HEK293 (cell line): ENCODE results near the gene PHACTR1.

Experiments
- CTCF ChIA-PET: fragments of 350-600 bp; formaldehyde crosslinking; extraction: SDS; loops from one replicate; lab custom pipeline; 2021; ENCODE audit warnings: antibody characterized with exemption; lab: Yijun Ruan, JAX
- POLR2A ChIA-PET: fragments of 300-600 bp; formaldehyde crosslinking; extraction: SDS; loops from one replicate; lab custom pipeline; 2020; ENCODE audit warnings: antibody characterized with exemption, inconsistent platforms; lab: Yijun Ruan, JAX
- H3K27ac ChIP-seq: fragments of 200-500 bp; sonication (Bioruptor generic); 2 replicates; pipeline ENCODE4 v1.5.1; 2014; ENCODE audit warnings: low read depth, low read length, control low read depth, inconsistent platforms; ENCODE audit errors: extremely low read depth
- H3K36me3 ChIP-seq, 2 experiments: fragments of 200-500 bp in 1 of 2; sonication (Bioruptor generic) in 1 of 2; 1 replicate in 1 of 2; 2 replicates in 1 of 2; pipeline ENCODE4 v1.5.1; 2014 to 2017; ENCODE audit warnings: inconsistent platforms in 2 of 2, low read length in 2 of 2; ENCODE audit not compliant: control insufficient read depth in 2 of 2, insufficient read depth in 1 of 2
- H3K4me1 ChIP-seq: fragments of 200-500 bp; sonication (Bioruptor generic); 2 replicates; pipeline ENCODE4 v1.5.1; 2014; ENCODE audit warnings: mild to moderate bottlenecking, low read length, inconsistent platforms; ENCODE audit not compliant: control insufficient read depth, insufficient read depth
- H3K4me3 ChIP-seq: 2 replicates; pipeline ENCODE4 v1.5.1; 2011; ENCODE audit warnings: low read depth, mild to moderate bottlenecking, control low read depth, low read length, moderate library complexity
- H3K9me3 ChIP-seq: fragments of 200-500 bp; sonication (Bioruptor generic); 2 replicates; pipeline ENCODE4 v1.5.1; 2014; ENCODE audit warnings: low read depth, low read length, inconsistent platforms; ENCODE audit not compliant: control insufficient read depth, insufficient read depth
- BCL11A ChIP-seq: fragments of 450-650 bp; formaldehyde crosslinking; IDR thresholded peaks from 2 replicates; pipeline ENCODE4 v1.5.1; 2016; ENCODE audit warnings: low read depth, missing biosample characterization, missing genetic modification characterization
- HOXC10 ChIP-seq: sonication (generic); formaldehyde crosslinking; IDR thresholded peaks from 2 replicates; pipeline ENCODE4 v1.8.1; 2023; ENCODE audit warnings: mild to moderate bottlenecking, missing genetic modification reagents
- PRDM10 ChIP-seq: fragments of 450-650 bp; formaldehyde crosslinking; IDR thresholded peaks from 2 replicates; pipeline ENCODE4 v1.5.1; 2016; ENCODE audit warnings: missing biosample characterization, missing genetic modification characterization
- WT1 ChIP-seq: fragments of 450-650 bp; formaldehyde crosslinking; IDR thresholded peaks from 2 replicates; pipeline ENCODE4 v1.5.1; 2016; ENCODE audit warnings: missing biosample characterization, missing genetic modification characterization
- ZBTB17 ChIP-seq: fragments of 450-650 bp; formaldehyde crosslinking; IDR thresholded peaks from 2 replicates; pipeline ENCODE4 v1.5.1; 2016; ENCODE audit warnings: missing biosample characterization, missing genetic modification characterization
- ZIC2 ChIP-seq: fragments of 450-650 bp; formaldehyde crosslinking; IDR thresholded peaks from 2 replicates; pipeline ENCODE4 v1.5.1; 2016; ENCODE audit warnings: missing biosample characterization, missing genetic modification characterization
- ZNF214 ChIP-seq: fragments of 450-650 bp; formaldehyde crosslinking; IDR thresholded peaks from 2 replicates; pipeline ENCODE4 v1.5.1; 2017; ENCODE audit warnings: missing biosample characterization, mild to moderate bottlenecking, missing genetic modification characterization, borderline replicate concordance
- ZNF221 ChIP-seq: fragments of 450-650 bp; formaldehyde crosslinking; IDR thresholded peaks from 2 replicates; pipeline ENCODE4 v1.5.1; 2017; ENCODE audit warnings: missing biosample characterization, missing genetic modification characterization, borderline replicate concordance
- ZNF48 ChIP-seq: fragments of 450-650 bp; formaldehyde crosslinking; IDR thresholded peaks from 2 replicates; pipeline ENCODE4 v1.5.1; 2016; ENCODE audit warnings: missing biosample characterization, missing genetic modification characterization
- ZNF501 ChIP-seq: fragments of 450-650 bp; formaldehyde crosslinking; IDR thresholded peaks from 2 replicates; pipeline ENCODE4 v1.5.1; 2016; ENCODE audit warnings: missing biosample characterization, missing genetic modification characterization
- ZNF514 ChIP-seq: fragments of 450-650 bp; formaldehyde crosslinking; IDR thresholded peaks from 2 replicates; pipeline ENCODE4 v1.5.1; 2016; ENCODE audit warnings: missing biosample characterization, missing genetic modification characterization
- ZNF548 ChIP-seq: fragments of 450-650 bp; formaldehyde crosslinking; IDR thresholded peaks from 2 replicates; pipeline ENCODE4 v1.5.1; 2016; ENCODE audit warnings: missing biosample characterization, missing genetic modification characterization
- ZNF558 ChIP-seq: fragments of 450-650 bp; formaldehyde crosslinking; IDR thresholded peaks from 2 replicates; pipeline ENCODE4 v1.5.1; 2016; ENCODE audit warnings: missing biosample characterization, missing genetic modification characterization
- ZNF621 ChIP-seq: fragments of 450-650 bp; formaldehyde crosslinking; IDR thresholded peaks from 2 replicates; pipeline ENCODE4 v1.5.1; 2017; ENCODE audit warnings: missing biosample characterization, missing genetic modification characterization
- ZNF629 ChIP-seq: fragments of 450-650 bp; formaldehyde crosslinking; IDR thresholded peaks from 2 replicates; pipeline ENCODE4 v1.5.1; 2017; ENCODE audit warnings: missing biosample characterization, missing genetic modification characterization
- ZNF677 ChIP-seq: fragments of 450-650 bp; IDR thresholded peaks from 2 replicates; pipeline ENCODE4 v1.5.0; 2018; ENCODE audit warnings: missing biosample characterization, mild to moderate bottlenecking, missing genetic modification characterization, moderate library complexity
- ZNF768 ChIP-seq: fragments of 450-650 bp; formaldehyde crosslinking; IDR thresholded peaks from 2 replicates; pipeline ENCODE4 v1.5.1; 2018; ENCODE audit warnings: missing biosample characterization, mild to moderate bottlenecking, missing genetic modification characterization
- ZNF843 ChIP-seq: fragments of 450-650 bp; formaldehyde crosslinking; IDR thresholded peaks from 2 replicates; pipeline ENCODE4 v1.5.1; 2016; ENCODE audit warnings: missing biosample characterization, missing genetic modification characterization

Gene PHACTR1

GRCh38 chr6:13113376-13113775, 396.8 kb downstream of the PHACTR1 start:
- no peaks in the 10 kb centered on the region; a peak in 1 of 3 replicates for H3K36me3 ChIP-seq
- TF ChIP-seq HOXC10 (CRISPR knock-in tag) = no peak
- no peak for TF ChIP-seq ZNF214 (tag by site-specific recombination)
- TF ChIP-seq ZNF48 (tag by site-specific recombination) = no peak
- no peak for TF ChIP-seq ZNF514 (tag by site-specific recombination)
- no peak for TF ChIP-seq ZNF221
- no peak for TF ChIP-seq ZNF548 (tag by site-specific recombination)
- no peak for TF ChIP-seq ZIC2 (tag by site-specific recombination)
- no peak for TF ChIP-seq ZNF677 (tag by site-specific recombination)
- TF ChIP-seq ZNF621 = no peak
- no peak for TF ChIP-seq ZNF501 (tag by site-specific recombination)
- no peak for TF ChIP-seq ZNF558
- no peak for TF ChIP-seq ZNF768
- TF ChIP-seq ZNF629 (tag by site-specific recombination) = no peak
- no peak for TF ChIP-seq BCL11A
- TF ChIP-seq, all 188 proteins: peak for 0
- ChIA-PET POLR2A (no interaction called here), CTCF (no interaction called here)
- Histone ChIP-seq H3K27ac (no peak overlapping the region), H3K9me3 (no peaks in the 10 kb centered on the region), H3K4me3 (no peak overlapping the region), H3K4me1 (no peaks in the 10 kb centered on the region)

- no peaks in the 10 kb centered on the region for H3K4me1 ChIP-seq
- POLR2A ChIA-PET = no interaction called here
- H3K9me3 ChIP-seq = no peaks in the 10 kb centered on the region
- no peak overlapping the region for H3K27ac ChIP-seq
- H3K36me3 ChIP-seq = no peaks in the 10 kb centered on the region; a peak in 1 of 3 replicates
- H3K4me3 ChIP-seq = no peak overlapping the region
- CTCF ChIA-PET = interaction anchor here (0.6 to 0.7 kb wide), 2 partner anchors 115 to 204 kb away, joined by 3 to 4 read pairs; no protein-coding TSS in a partner anchor
- TF ChIP-seq ZBTB17 (tag by site-specific recombination) (peak; percentile 27; the same call in 1 of the 2 replicates), ZNF843 (no peak), PRDM10 (tag by site-specific recombination) (0 out of 2 replicates have a peak, but pooled peaks have one; percentile 29), WT1 (tag by site-specific recombination) (no peak)
Measured at GRCh38 chr6:13113981-13114593, 397.5 kb downstream of the PHACTR1 start.

- Histone ChIP-seq H3K4me3 (no peak overlapping the region), H3K36me3 (no peaks in the 10 kb centered on the region), H3K9me3 (no peaks in the 10 kb centered on the region), H3K27ac (no peak overlapping the region), H3K4me1 (no peaks in the 10 kb centered on the region)
- ChIA-PET CTCF (no interaction called here), POLR2A (no interaction called here)
- TF ChIP-seq ZNF843 = no peak
Measured at GRCh38 chr6:13116155-13116554, 399.6 kb downstream of the PHACTR1 start.
